GM12878 (cell line): Measurements from ENCODE around the gene ARHGEF17. TPM values are rescaled to one million over a fixed set of nuclear protein-coding genes. Genes with fewer than 3 reads are reported as not detected.

Source experiments
- ATAC-seq: fragments of 200-7000 bp; cut with Tn5 transposase; 3 replicates; pipeline ENCODE4 v1.9.1; 2020; ENCODE audit warnings: mild to moderate bottlenecking, moderate library complexity
- BruUV-seq: library from RNA; stranded (reverse); fragments of 400-500 nt; replicated peaks from 2 replicates; lab custom pipeline; 2021; lab: Mats Ljungman, UMichigan
- CTCF ChIA-PET: fragments of 300-600 bp; sonication (Branson Sonifier 250); formaldehyde crosslinking; extraction: SDS; loops from one replicate; lab custom pipeline; 2021; ENCODE audit warnings: inconsistent platforms; lab: Yijun Ruan, JAX
- POLR2A ChIA-PET: fragments of 350-600 bp; formaldehyde crosslinking; extraction: SDS; loops from one replicate; lab custom pipeline; 2021; ENCODE audit warnings: inconsistent platforms; lab: Charles Lee
- RAD21 ChIA-PET: fragments of 300-600 bp; sonication (Branson Sonifier 250); formaldehyde crosslinking; loops from one replicate; lab custom pipeline; 2023; ENCODE audit warnings: antibody characterized with exemption; ENCODE audit not compliant: unreplicated experiment; lab: Charles Lee
- SMC1A ChIA-PET: fragments of 300-600 bp; sonication (Branson Sonifier 250); formaldehyde crosslinking; loops from one replicate; lab custom pipeline; 2023; ENCODE audit not compliant: unreplicated experiment, uncharacterized antibody; lab: Charles Lee
- DNase-seq: peaks from one replicate; pipeline ENCODE4 v3.0.0-alpha.2; 2011; ENCODE audit warnings: low read depth, low spot score
- FAIRE-seq: peaks from 3 replicates; lab custom pipeline; 2011; peaks lifted over from hg19 to GRCh38; lab: Jason Lieb, UNC
- H2AFZ ChIP-seq: 2 replicates; pipeline ENCODE4 v1.6.0; 2011; ENCODE audit warnings: low read depth, low read length, control low read depth; ENCODE audit not compliant: control insufficient read depth
- H3K27ac ChIP-seq: 2 replicates; pipeline ENCODE4 v1.5.1; 2011; ENCODE audit warnings: control low read depth; ENCODE audit not compliant: control insufficient read depth, insufficient read depth
- H3K27me3 ChIP-seq, 2 experiments: replicated peaks in 1 of 2; 2 replicates each; pipeline versions ENCODE4 v1.6.0 to v1.6.1; 2011; ENCODE audit warnings: low read length in 1 of 2; ENCODE audit not compliant: control insufficient read depth in 2 of 2, insufficient read depth in 2 of 2
- H3K36me3 ChIP-seq, 2 experiments: 2 replicates each; pipeline ENCODE4 v1.5.1; 2011; ENCODE audit warnings: low read length in 1 of 2; ENCODE audit not compliant: control insufficient read depth in 2 of 2, insufficient read depth in 2 of 2
- H3K4me1 ChIP-seq: 2 replicates; pipeline ENCODE4 v1.6.1; 2011; ENCODE audit warnings: mild to moderate bottlenecking, low read length, moderate library complexity, mixed read lengths; ENCODE audit not compliant: control insufficient read depth, insufficient read depth
- H3K4me2 ChIP-seq: 2 replicates; pipeline ENCODE4 v1.6.0; 2011; ENCODE audit warnings: control low read depth; ENCODE audit not compliant: control insufficient read depth, insufficient read depth
- H3K4me3 ChIP-seq: fragments of 200-600 bp; sonication (generic); 2 replicates; pipeline ENCODE4 v1.5.1; 2016
- H3K79me2 ChIP-seq: 2 replicates; pipeline ENCODE4 v1.6.0; 2011; ENCODE audit warnings: low read length; ENCODE audit not compliant: control insufficient read depth, insufficient read depth
- H3K9ac ChIP-seq: 2 replicates; pipeline ENCODE4 v1.8.0; 2011; ENCODE audit warnings: low read length, control low read depth, mixed read lengths; ENCODE audit not compliant: control insufficient read depth, insufficient read depth
- H3K9me3 ChIP-seq: replicated peaks from 3 replicates; pipeline ENCODE4 v1.5.1; 2011; ENCODE audit warnings: mild to moderate bottlenecking, low read length; ENCODE audit not compliant: control insufficient read depth, insufficient read depth
- H4K20me1 ChIP-seq: 2 replicates; pipeline ENCODE4 v1.6.0; 2011; ENCODE audit not compliant: control insufficient read depth, insufficient read depth
- FOXM1 ChIP-seq: IDR thresholded peaks from 2 replicates; pipeline ENCODE4 v1.6.1; 2012; ENCODE audit warnings: low read depth, mild to moderate bottlenecking, inconsistent platforms, low read length, moderate library complexity
- IRF4 ChIP-seq: IDR thresholded peaks from 2 replicates; pipeline ENCODE4 v1.6.1; 2011; ENCODE audit warnings: low read depth, low read length
- KLF5 ChIP-seq: fragments of 450-650 bp; IDR thresholded peaks from 2 replicates; pipeline ENCODE4 v1.6.1; 2014; ENCODE audit warnings: mild to moderate bottlenecking; ENCODE audit not compliant: partially characterized antibody
- LARP7 ChIP-seq: fragments of 450-650 bp; IDR thresholded peaks from 2 replicates; pipeline ENCODE4 v1.6.1; 2017; ENCODE audit warnings: mild to moderate bottlenecking
- SMARCA5 ChIP-seq: fragments of 450-650 bp; IDR thresholded peaks from 2 replicates; pipeline ENCODE4 v1.6.1; 2017; ENCODE audit warnings: mild to moderate bottlenecking
- WGBS: methylation state at CpG from one replicate; pipeline ENCODE4 v1.1.6; 2016; ENCODE audit warnings: low lambda C conversion rate; ENCODE audit not compliant: insufficient replicate concordance, insufficient coverage; ENCODE audit errors: missing lambda C conversion rate; 5-methylcytosine and 5-hydroxymethylcytosine counted together
- in situ Hi-C: fragments of 300-500 bp; cut with MboI; formaldehyde crosslinking; loops from 9 replicates; pipeline ENCODE4 v1.14.3; 2018; ENCODE audit warnings: mixed read lengths
- intact Hi-C: fragments of 100-400 bp; cut with micrococcal nuclease; formaldehyde crosslinking; loops from one replicate; pipeline ENCODE4 v1.14.2; 2022; ENCODE audit not compliant: unreplicated experiment
- polyA plus RNA-seq, 11 experiments: library from polyadenylated mRNA; depleted of rRNA in 4 of 11; unstranded in 6 of 11; stranded (reverse) in 5 of 11; fragments of >200 nt; fragmentation: Nextera tagmentation in 4 of 11; fragmentation: Illumina TruSeq in 1 of 11; extraction: Ambion mirVana in 4 of 11; extraction: Trizol in 1 of 11; gene quantifications; 1 replicate in 1 of 11; 2 replicates in 10 of 11; pipeline versions ENCODE4 v1.2.1 to v1.2.3, GENCODE V29; 2011 to 2016; ENCODE audit warnings: inconsistent platforms in 2 of 11, missing spikeins in 2 of 11, low read depth in 1 of 11
- total RNA-seq, 4 experiments: library from RNA; depleted of rRNA in 3 of 4; stranded (reverse); fragments of >200 nt in 3 of 4; fragmentation: Illumina TruSeq in 1 of 4; extraction: Trizol in 1 of 4; gene quantifications; 2 replicates each; pipeline versions ENCODE4 v1.2.1 to v1.2.3, GENCODE V29; 2013 to 2021
- TF ChIP-seq, protein P1 (sequence below): IDR thresholded peaks from 2 replicates; pipeline ENCODE4 v1.6.1; 2011; ENCODE audit warnings: borderline replicate concordance, low read depth, mild to moderate bottlenecking, moderate library complexity, low read length; ENCODE audit not compliant: insufficient read depth, poor library complexity, severe bottlenecking
- TF ChIP-seq, protein P2 (sequence below): fragments of 150-350 bp; IDR thresholded peaks from 2 replicates; pipeline ENCODE4 v1.6.1; 2016; ENCODE audit warnings: low read depth, low read length
- TF ChIP-seq, protein P3 (sequence below): IDR thresholded peaks from 2 replicates; pipeline ENCODE4 v1.6.1; 2011; ENCODE audit warnings: borderline replicate concordance, low read depth, mild to moderate bottlenecking, moderate library complexity, mixed read lengths, low read length; ENCODE audit not compliant: insufficient read depth; ENCODE audit errors: extremely low read length
- TF ChIP-seq, protein P4 (sequence below): IDR thresholded peaks from 2 replicates; pipeline ENCODE4 v1.6.1; 2012; ENCODE audit warnings: low read depth, low read length, improper control_type of control experiment

Gene ARHGEF17
- total and polyA plus RNA-seq, 10 of the 15 experiments (the other 5 are each of a cell fraction or from before 2014, with no cell fraction given), result 0.15 to 11.0 (median 1.7) TPM

DNA sequence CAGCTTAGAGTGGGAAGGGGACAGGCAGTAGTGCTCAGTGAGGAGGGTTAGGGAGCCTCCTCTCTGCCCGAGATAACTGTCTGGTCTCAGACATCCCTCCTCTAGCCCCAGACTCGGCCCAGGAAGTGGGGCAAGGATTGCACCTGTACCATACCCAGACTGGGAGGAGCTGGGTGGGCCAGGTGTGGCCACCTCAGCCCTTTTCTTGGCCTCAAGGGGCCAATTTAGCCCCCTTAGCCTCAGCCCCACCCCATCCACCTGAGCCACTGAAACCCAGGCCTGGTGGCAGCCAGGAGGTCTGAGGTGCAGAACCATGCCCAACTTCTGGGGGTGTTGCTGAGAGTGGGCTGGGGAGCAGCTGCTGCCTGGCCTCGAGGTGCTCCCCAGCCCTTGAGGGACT lies 74.7 kb downstream of the ARHGEF17 start:
- peak overlapping the region; percentile 65 for H3K9ac ChIP-seq
- no peaks in the 10 kb centered on the region for H3K27me3 ChIP-seq
- ChIA-PET CTCF (interaction anchor here (0.5 to 25.6 kb wide), 13 partner anchors 11 to 1110 kb away, joined by 3 to 400 read pairs (median 4); no protein-coding TSS in a partner anchor), RAD21 (interaction anchor here (0.9 to 3.1 kb wide), 6 partner anchors 11 to 280 kb away, joined by 3 to 14 read pairs (median 4); partner anchors contain the start of gene ARHGEF17), SMC1A (interaction anchor here (0.5 to 3.3 kb wide), 11 partner anchors 10 to 279 kb away, joined by 3 to 12 read pairs (median 4); no protein-coding TSS in a partner anchor), POLR2A (interaction anchor here (0.5 to 1.6 kb wide), 6 partner anchors 16 to 233 kb away, joined by 3 to 5 read pairs (median 3); no protein-coding TSS in a partner anchor)
- BruUV-seq, result no TSS peak
- TF ChIP-seq, protein P1, sequence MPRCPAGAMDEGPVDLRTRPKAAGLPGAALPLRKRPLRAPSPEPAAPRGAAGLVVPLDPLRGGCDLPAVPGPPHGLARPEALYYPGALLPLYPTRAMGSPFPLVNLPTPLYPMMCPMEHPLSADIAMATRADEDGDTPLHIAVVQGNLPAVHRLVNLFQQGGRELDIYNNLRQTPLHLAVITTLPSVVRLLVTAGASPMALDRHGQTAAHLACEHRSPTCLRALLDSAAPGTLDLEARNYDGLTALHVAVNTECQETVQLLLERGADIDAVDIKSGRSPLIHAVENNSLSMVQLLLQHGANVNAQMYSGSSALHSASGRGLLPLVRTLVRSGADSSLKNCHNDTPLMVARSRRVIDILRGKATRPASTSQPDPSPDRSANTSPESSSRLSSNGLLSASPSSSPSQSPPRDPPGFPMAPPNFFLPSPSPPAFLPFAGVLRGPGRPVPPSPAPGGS, result no peak
- TF ChIP-seq SMARCA5, result peak; percentile 15; the same call in 1 of the 2 replicates
- no peak for TF ChIP-seq IRF4
- no peak for TF ChIP-seq FOXM1
- TF ChIP-seq KLF5, result no peak
- peak; percentile 35; the same call in 1 of the 2 replicates for TF ChIP-seq LARP7
- TF ChIP-seq, protein P2, sequence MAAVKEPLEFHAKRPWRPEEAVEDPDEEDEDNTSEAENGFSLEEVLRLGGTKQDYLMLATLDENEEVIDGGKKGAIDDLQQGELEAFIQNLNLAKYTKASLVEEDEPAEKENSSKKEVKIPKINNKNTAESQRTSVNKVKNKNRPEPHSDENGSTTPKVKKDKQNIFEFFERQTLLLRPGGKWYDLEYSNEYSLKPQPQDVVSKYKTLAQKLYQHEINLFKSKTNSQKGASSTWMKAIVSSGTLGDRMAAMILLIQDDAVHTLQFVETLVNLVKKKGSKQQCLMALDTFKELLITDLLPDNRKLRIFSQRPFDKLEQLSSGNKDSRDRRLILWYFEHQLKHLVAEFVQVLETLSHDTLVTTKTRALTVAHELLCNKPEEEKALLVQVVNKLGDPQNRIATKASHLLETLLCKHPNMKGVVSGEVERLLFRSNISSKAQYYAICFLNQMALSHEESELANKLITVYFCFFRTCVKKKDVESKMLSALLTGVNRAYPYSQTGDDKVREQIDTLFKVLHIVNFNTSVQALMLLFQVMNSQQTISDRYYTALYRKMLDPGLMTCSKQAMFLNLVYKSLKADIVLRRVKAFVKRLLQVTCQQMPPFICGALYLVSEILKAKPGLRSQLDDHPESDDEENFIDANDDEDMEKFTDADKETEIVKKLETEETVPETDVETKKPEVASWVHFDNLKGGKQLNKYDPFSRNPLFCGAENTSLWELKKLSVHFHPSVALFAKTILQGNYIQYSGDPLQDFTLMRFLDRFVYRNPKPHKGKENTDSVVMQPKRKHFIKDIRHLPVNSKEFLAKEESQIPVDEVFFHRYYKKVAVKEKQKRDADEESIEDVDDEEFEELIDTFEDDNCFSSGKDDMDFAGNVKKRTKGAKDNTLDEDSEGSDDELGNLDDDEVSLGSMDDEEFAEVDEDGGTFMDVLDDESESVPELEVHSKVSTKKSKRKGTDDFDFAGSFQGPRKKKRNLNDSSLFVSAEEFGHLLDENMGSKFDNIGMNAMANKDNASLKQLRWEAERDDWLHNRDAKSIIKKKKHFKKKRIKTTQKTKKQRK, result no peak
- TF ChIP-seq, protein P3, sequence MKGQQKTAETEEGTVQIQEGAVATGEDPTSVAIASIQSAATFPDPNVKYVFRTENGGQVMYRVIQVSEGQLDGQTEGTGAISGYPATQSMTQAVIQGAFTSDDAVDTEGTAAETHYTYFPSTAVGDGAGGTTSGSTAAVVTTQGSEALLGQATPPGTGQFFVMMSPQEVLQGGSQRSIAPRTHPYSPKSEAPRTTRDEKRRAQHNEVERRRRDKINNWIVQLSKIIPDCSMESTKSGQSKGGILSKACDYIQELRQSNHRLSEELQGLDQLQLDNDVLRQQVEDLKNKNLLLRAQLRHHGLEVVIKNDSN, result no peak
- TF ChIP-seq, protein P4, sequence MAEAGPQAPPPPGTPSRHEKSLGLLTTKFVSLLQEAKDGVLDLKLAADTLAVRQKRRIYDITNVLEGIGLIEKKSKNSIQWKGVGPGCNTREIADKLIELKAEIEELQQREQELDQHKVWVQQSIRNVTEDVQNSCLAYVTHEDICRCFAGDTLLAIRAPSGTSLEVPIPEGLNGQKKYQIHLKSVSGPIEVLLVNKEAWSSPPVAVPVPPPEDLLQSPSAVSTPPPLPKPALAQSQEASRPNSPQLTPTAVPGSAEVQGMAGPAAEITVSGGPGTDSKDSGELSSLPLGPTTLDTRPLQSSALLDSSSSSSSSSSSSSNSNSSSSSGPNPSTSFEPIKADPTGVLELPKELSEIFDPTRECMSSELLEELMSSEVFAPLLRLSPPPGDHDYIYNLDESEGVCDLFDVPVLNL, result no peak
- peaks cover 100% of the 10 kb centered on the region for H3K79me2 ChIP-seq
- H3K4me1 ChIP-seq, result peaks cover 91% of the 10 kb centered on the region
- peak overlapping the region; percentile 88 for H3K4me2 ChIP-seq
- no peaks in the 10 kb centered on the region for H3K9me3 ChIP-seq
- no peak overlapping the region for H2AFZ ChIP-seq
- peaks cover 0 to 1% of the 10 kb centered on the region in 2 experiments; a peak in 2 of 4 replicates for H3K36me3 ChIP-seq
- WGBS, result 2% methylated on average over 3 of the region's 3 CpGs
- H3K4me3 ChIP-seq, result peak overlapping the region; percentile 66
- peak overlapping the region; percentile 95 for H3K27ac ChIP-seq
- FAIRE-seq (no peak), DNase-seq (no peak), ATAC-seq (no peak)
- intact Hi-C loops, result no loop called here
- H4K20me1 ChIP-seq, result no peaks in the 10 kb centered on the region
- in situ Hi-C loops, result no loop called here
